NB4 (cell line): ENCODE measurements around the gene ZNF440.
"Not testable (repeated sequence)": the region's sequence is repeated elsewhere in the genome, so short reads cannot be mapped to it uniquely, and the experiment has no call there.

Experiments used
- CTCF ChIP-seq: IDR thresholded peaks from one replicate; pipeline ENCODE4 v1.5.1; 2012; ENCODE audit warnings: low read depth, low read length
- MAX ChIP-seq: IDR thresholded peaks from 2 replicates; pipeline ENCODE4 v1.6.1; 2011; ENCODE audit warnings: low read depth, low read length
- POLR2A ChIP-seq: IDR thresholded peaks from 2 replicates; pipeline ENCODE4 v1.6.1; 2011; ENCODE audit warnings: mild to moderate bottlenecking; ENCODE audit not compliant: insufficient read length; ENCODE audit errors: extremely low read depth

- TF ChIP-seq CTCF, POLR2A, MAX: not testable (repeated sequence)
Observed at GRCh38 chr19:11835626-11836066, 21.6 kb downstream of the ZNF440 start.
